Measurements from ENCODE around the gene PRND.
A peak's percentile ranks its signal among the peaks of the same experiment; 100 is the strongest.

Gene PRND

GRCh38 chr20:4717816-4718570 is 3.7 kb upstream of the PRND start:
- DNase-seq = no peak
- TF ChIP-seq CTCF (IDR thresholded peaks at IDR 0.05) = no peak
- Mint-ChIP-seq H3K27ac (no peak overlapping the region), H3K27me3 (ENCODE audit: low read depth, poor library complexity) (peaks cover 13% of the 10 kb centered on the region), H3K9me3 (no peaks in the 10 kb centered on the region), H3K4me1 (peaks cover 14% of the 10 kb centered on the region), H3K4me3 (no peak overlapping the region), H3K36me3 (ENCODE audit: low read depth) (no peaks in the 10 kb centered on the region)

GRCh38 chr20:4719190-4719589 is 2.5 kb upstream of the PRND start:
- Mint-ChIP-seq H3K36me3 (ENCODE audit: low read depth) (no peaks in the 10 kb centered on the region), H3K4me1 (peaks cover 14% of the 10 kb centered on the region), H3K9me3 (no peaks in the 10 kb centered on the region), H3K27ac (no peak overlapping the region), H3K4me3 (no peak overlapping the region), H3K27me3 (ENCODE audit: low read depth, poor library complexity) (peaks cover 13% of the 10 kb centered on the region)
- DNase-seq = no peak
- TF ChIP-seq CTCF (IDR thresholded peaks at IDR 0.05) = no peak

- no peaks in the 10 kb centered on the region for H3K9me3 Mint-ChIP-seq
- peaks cover 12% of the 10 kb centered on the region for H3K27me3 Mint-ChIP-seq (ENCODE audit: low read depth, poor library complexity)
These were observed 1.4 kb upstream of the PRND start for GRCh38 chr20:4720041-4720976.

GRCh38 chr20:4720977-4721349 is 746 bp upstream of the PRND start:
- DNase-seq = no peak
- no peaks in the 10 kb centered on the region for H3K36me3 Mint-ChIP-seq (ENCODE audit: low read depth)
- H3K4me1 Mint-ChIP-seq = peaks cover 14% of the 10 kb centered on the region
- peaks cover 7% of the 10 kb centered on the region for H3K27me3 Mint-ChIP-seq (ENCODE audit: low read depth, poor library complexity)
- peak; percentile 11 for TF ChIP-seq CTCF (IDR thresholded peaks at IDR 0.05)
- no peaks in the 10 kb centered on the region for H3K9me3 Mint-ChIP-seq
- H3K4me3 Mint-ChIP-seq = peak overlapping the region; percentile 37
- no peak overlapping the region for H3K27ac Mint-ChIP-seq

More at GRCh38 chr20:4720041-4720976, 1.4 kb upstream of the PRND start:
- H3K4me1 Mint-ChIP-seq = peaks cover 14% of the 10 kb centered on the region
- peak overlapping the region; percentile 37 for H3K4me3 Mint-ChIP-seq
- TF ChIP-seq CTCF (IDR thresholded peaks at IDR 0.05) = peak; percentile 63
- H3K36me3 Mint-ChIP-seq (ENCODE audit: low read depth) = no peaks in the 10 kb centered on the region
- peak; percentile 68 for DNase-seq
- no peak overlapping the region for H3K27ac Mint-ChIP-seq

GRCh38 chr20:4722571-4722970 is 862 bp downstream of the PRND start:
- no peak overlapping the region for H3K4me3 Mint-ChIP-seq
- no peak for TF ChIP-seq CTCF (IDR thresholded peaks at IDR 0.05)
- peaks cover 14% of the 10 kb centered on the region for H3K4me1 Mint-ChIP-seq
- H3K27me3 Mint-ChIP-seq (ENCODE audit: low read depth, poor library complexity) = peaks cover 4% of the 10 kb centered on the region
- DNase-seq = no peak
- H3K36me3 Mint-ChIP-seq (ENCODE audit: low read depth) = no peaks in the 10 kb centered on the region
- H3K9me3 Mint-ChIP-seq = no peaks in the 10 kb centered on the region
- H3K27ac Mint-ChIP-seq = no peak overlapping the region
